ENCODE results near the gene FMNL2.

FMNL2 gene

DNA sequence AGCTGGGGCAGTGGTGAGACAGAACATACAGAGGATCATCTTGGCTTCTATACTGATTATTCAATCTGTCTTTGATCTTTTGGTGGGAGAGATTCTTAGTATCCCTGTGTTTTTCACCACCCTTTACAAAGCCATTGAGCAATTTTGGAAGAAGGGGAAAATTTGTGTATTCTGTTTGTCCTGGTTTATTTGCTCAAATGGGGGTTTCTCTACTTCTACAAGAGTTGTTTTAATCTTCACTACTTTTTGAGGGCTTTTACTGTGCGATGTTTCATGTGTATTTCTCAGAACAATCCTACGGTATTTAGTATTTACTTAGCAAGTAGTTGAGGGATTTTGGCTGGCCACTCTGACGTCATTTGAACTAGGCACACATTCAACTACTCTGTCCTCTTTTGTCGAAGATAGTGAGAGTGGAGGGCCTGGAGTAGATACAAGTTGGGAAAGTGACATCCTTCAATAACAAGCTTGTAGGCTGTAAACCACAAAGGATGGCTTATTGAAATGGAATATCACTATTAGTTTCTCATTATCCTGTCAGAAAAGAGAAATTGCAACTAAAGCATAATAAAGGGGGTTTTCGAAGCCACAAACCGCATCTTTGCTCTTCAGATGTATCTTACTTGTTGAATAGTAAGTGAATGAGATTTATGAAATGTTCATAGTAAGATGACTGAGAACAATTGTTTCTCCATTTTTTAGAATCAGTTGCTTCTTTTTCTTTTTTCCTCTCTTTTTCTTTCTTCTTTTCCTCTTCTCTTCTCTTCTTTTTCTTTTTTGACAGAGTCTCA is 24.8 kb downstream of the FMNL2 start:
- no peak for TF ChIP-seq ZFX (IDR thresholded peaks at IDR 0.05; ENCODE audit: borderline replicate concordance)
- TF ChIP-seq, protein P1, sequence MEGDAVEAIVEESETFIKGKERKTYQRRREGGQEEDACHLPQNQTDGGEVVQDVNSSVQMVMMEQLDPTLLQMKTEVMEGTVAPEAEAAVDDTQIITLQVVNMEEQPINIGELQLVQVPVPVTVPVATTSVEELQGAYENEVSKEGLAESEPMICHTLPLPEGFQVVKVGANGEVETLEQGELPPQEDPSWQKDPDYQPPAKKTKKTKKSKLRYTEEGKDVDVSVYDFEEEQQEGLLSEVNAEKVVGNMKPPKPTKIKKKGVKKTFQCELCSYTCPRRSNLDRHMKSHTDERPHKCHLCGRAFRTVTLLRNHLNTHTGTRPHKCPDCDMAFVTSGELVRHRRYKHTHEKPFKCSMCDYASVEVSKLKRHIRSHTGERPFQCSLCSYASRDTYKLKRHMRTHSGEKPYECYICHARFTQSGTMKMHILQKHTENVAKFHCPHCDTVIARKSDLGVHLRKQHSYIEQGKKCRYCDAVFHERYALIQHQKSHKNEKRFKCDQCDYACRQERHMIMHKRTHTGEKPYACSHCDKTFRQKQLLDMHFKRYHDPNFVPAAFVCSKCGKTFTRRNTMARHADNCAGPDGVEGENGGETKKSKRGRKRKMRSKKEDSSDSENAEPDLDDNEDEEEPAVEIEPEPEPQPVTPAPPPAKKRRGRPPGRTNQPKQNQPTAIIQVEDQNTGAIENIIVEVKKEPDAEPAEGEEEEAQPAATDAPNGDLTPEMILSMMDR (IDR thresholded peaks at IDR 0.05): no peak
- H3K27ac ChIP-seq: no peak overlapping the region

DNA sequence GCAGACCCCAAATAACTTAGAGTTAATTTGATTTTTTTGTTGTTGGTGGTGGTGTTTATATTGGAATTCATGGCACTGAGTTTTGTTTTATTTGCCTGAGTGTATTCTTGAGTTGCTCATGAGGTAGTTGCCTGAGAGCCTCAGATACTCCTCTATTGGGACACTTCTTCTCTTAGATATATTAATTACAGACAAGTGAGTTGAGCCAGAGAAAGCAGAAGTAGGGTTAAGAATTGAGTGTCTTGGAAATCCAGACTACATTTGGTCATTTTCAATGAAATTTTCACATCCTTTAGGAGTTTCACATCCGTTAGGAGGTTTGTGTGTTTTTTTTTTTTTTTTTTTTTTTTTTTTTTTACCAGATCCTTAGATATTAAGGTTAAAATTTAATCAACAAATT is 29.0 kb downstream of the FMNL2 start:
- H3K27ac ChIP-seq: no peak overlapping the region
- TF ChIP-seq ZFX (IDR thresholded peaks at IDR 0.05; ENCODE audit: borderline replicate concordance): no peak

DNA sequence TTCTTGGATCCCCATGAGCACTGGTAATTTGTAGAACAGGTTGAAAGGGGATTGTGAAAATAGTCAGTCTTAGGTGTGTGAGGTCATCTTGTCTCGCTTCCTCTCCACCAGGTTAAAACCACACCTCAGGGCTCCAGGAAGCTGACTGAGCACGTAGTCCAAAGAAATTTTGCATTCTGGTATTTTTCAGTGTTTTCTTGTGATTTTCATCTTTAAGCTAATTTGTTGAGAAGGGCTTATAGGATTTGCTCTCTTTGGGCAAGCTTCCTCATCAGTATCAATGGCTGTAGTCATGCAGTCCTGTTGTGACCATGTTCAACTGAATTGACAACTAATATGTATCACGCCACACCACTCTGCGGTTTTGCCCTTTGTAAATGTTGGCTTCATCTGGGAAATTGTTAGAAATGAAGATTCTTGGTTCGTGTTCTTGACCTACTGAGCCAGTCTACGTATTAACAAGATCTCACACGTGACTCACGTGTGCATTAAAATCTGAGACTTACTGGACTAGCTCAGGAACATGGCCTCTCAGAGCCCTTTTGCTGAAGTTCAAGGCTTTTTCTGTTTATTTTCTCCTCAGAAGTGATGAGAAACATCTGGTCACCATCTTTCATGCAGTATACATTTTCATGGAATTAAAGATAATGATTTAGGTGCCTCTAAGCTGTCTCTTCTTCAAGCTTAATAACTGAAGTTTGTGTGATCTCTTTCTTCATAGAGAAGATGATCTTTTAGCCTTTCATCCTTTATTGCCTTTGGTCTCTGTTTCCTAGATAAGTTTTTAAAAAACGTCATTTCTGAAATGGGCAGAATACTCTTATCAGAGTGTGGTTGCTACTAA is 32.8 kb downstream of the FMNL2 start:
- no peak for TF ChIP-seq ZFX (IDR thresholded peaks at IDR 0.05; ENCODE audit: borderline replicate concordance)
- TF ChIP-seq, protein P1 (IDR thresholded peaks at IDR 0.05): no peak
- no peak overlapping the region for H3K27ac ChIP-seq

DNA sequence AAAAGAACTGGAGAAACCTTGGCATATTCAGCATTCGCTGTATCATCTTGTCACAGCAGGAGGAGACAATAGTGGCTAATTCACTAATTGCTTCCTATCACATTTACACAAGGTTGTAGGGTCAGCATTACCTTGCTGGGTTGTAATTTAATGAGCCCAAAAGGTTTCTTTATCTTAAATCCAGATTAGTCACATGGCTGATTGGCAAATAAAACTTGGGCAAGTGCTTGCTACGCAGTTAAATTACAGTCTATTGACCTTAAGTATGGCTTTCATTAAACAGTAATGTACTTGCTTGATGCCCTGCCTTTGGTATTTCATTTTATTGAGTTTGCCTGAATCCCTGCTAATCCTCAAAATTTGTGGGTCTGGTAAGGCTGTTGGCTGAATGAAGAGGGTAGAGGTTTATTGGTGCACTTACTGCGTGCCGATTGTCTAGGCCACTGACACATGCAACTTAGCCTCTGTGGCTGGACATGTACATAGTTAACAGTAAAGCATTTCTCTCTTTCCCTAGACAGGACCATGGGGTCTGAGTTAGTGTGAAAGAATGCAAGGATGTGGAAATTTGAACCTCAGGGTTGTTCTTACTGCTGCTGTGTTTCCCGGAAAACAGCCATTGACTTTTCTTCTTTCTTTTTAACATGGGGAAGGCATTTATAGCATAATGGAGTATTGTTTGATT is 34.3 kb downstream of the FMNL2 start:
- TF ChIP-seq, protein P1 (IDR thresholded peaks at IDR 0.05): no peak
- no peak overlapping the region for H3K27ac ChIP-seq

DNA sequence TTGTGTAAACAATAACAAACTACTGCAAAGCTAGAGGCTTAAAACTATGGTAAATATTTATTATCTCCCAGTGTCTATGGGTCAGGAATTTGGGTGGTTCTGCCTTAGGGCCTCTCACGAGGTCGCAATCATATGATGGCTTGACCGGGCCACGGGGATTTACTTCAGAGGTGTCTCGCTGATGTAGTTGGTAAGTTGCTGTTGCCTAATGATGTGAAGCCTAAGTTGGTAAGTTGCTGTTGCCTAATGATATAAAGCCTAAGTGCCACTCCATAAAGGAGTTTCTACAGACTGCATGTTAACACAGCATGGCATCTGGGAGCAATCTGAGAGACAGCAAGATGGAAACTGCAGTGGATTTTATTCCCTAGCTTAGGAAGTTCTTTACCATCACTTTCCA is 35.8 kb downstream of the FMNL2 start:
- no peak overlapping the region for H3K27ac ChIP-seq
- TF ChIP-seq ZFX (IDR thresholded peaks at IDR 0.05; ENCODE audit: borderline replicate concordance): no peak
- TF ChIP-seq, protein P1 (IDR thresholded peaks at IDR 0.05): no peak

DNA sequence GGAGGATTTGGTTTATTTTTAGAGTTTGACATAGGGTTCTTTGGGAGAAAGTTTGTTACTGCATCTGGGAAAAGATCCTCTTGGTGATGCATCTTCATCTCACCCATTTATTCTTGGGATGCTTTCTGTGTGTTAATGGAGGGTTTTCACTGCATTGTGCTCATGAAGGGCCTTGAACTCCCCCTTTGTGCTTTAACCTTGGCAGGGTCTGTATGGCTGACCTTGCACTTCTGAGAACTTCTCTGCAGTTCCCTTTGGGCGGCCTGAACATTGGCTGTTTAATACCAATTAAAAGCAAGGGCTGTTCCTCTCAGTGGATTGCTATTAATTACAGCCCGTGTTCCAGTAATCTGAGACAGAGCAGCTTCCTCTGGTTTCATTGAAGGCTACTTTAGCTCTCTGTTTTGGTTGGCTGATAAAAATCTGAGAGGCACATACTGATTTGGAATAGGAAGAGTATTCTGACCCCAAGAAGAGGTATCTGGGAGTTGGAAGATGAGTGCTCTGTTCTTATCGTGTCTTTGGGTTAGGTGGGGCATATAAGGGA is 37.5 kb downstream of the FMNL2 start:
- TF ChIP-seq, protein P1 (IDR thresholded peaks at IDR 0.05): no peak
- TF ChIP-seq ZFX (IDR thresholded peaks at IDR 0.05; ENCODE audit: borderline replicate concordance): no peak
- no peak overlapping the region for H3K27ac ChIP-seq

DNA sequence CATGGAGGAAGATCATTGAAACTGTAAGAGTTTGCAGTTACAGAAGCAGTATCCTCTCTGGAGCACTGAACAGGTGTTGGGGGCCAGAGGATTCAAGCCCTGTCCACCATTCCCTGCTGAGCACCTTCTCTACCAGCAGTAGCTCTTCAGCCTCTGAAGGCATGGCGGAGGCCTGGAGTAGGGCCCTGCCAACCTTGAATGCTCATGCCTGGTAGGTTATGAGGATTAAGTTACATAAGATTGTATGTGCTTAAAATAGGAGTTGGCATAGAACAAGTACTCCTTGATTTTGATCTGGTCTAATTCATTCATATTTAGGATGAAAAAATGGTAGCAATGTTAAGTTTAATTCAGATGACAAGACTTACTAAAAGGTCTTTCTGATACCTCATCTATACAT is 40.2 kb downstream of the FMNL2 start:
- no peak overlapping the region for H3K27ac ChIP-seq
- TF ChIP-seq, protein P1 (IDR thresholded peaks at IDR 0.05): no peak
- no peak for TF ChIP-seq ZFX (IDR thresholded peaks at IDR 0.05; ENCODE audit: borderline replicate concordance)
